HG02610 (cell line): ENCODE measurements around the gene CPSF4L.
"Not testable (repeated sequence)": the region's sequence is repeated elsewhere in the genome, so short reads cannot be mapped to it uniquely, and the experiment has no call there.

Experiments
- ATAC-seq: cut with Tn5 transposase; IDR thresholded peaks from one replicate; pipeline ENCODE4 v1.9.1; 2021; ENCODE audit warnings: mild to moderate bottlenecking, moderate library complexity; ENCODE audit not compliant: unreplicated experiment

The CPSF4L gene

DNA sequence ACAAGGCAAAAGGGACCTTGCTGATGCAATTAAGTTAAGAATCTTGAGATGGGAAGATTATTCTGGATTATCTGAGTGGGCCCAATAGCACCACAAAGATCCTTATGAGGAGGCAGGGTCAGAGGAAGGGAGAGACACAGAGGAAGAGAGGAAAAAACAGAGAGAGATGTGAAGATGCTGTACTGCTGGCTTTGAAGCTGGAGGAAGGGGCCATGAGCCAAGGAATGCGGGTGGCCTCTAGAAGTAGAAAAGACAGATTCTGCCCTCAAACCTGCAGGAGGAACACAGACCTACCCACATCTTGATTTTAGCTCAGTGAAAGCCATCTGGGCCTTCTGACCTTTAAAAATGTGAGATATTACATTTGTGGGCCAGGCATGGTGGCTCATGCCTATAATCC lies 8.1 kb upstream of the CPSF4L start:
- no peak for ATAC-seq

DNA sequence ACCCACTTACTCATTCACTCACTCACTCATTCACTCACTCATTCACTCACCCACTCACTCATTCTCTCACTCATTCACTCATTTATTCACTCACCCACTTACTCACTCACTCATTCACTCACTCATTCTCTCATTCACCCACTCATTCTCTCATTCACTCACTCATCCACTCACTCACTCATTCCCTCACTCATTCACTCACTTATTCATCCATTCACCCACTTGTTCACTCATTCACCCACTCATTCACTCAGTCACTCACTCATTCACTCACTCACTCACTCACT lies 7.6 kb upstream of the CPSF4L start:
- no peak for ATAC-seq

DNA sequence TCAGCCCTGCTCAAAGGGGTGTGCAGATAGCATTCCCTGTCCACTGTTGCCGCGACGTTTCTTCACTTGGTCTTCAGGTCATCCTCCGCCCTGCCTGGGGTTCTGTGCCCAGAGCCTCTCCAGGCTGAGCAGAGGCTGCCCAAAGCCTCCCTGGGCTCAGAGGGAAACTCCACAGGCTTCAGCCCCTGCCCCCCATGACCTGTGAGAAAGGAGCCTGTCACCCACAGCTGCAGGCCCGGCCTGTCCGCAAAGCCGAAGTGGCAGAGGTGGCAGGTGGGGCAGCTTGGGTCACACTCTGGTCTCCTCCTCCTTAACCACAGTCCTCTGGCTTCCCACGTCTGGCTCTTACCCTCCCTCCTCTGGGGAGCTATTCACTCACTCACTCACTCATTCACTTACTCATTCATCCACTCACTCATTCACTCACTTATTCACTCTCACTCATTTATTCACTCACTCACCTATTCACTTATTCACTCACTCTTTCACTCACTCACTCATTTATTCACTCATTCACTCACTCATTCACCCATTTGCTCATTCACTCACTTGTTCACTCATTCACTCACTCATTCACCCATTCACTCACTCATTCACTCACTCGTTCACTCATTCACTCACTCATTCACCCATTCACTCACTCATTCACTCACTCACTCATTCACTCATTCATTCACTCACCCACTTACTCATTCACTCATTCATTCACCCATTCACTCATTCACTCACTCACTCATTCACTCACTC lies 7.1 kb upstream of the CPSF4L start:
- no peak for ATAC-seq

DNA sequence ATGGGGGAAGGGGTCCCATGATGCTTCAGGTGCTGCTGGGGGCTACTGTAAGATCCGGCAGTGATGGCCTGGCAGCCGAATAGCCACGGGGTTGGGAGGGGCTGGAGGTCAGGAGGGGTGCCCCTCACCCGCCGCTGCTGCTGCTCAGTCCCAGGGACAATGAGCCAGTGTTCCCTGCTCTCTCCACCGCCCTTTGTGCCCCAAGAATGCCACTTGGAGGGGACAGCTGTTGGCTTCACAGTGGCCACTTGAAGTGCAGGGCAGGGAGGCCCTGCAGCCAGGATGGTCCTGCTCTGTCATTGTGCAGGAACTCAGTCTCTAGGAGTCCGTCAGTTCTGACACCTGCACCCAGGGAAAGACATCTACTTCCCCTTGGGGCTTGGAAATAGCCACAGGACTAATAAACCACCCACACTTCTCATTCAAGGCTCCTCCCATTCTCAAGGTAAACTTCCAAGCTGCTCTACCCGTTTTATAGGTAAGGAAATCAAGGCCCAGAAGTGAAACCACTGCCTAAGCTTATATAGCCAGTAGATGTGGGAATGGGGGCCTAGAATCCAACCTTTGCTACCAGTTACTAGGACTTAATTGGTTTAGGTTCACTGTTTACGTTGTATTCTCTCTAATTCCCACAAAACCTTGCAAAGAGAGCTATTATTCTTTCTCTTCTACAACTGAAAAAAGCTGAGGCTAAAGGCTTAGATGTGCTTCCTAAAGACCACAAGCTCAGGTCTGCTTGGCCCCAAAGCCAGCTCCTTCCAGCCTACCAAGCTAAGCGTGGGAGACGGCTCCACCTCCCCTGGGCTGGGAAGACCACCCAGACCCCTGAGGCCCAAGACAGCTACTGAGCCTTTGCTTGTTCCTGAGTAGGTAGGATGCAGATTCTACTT lies 6.2 kb upstream of the CPSF4L start:
- no peak for ATAC-seq

DNA sequence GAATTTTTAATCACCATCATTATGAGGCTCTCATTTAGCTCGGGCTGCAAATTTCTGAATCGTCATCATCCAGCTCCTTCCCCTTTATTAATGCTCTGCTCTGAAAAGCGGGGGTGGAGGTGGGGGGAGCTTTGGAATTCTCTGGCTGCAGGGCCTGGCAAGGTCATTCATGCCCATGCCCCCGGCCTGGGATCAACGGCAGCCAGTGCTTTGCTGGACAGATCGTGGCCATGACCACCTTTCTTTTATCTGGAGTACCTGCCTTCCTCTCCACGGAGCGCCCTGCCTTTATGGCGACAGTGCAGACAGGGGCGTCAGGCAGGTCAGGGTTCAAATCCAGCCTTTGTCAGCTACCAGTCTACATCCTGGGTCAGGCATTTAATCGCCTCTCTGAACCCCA lies 5.1 kb upstream of the CPSF4L start:
- ATAC-seq: no peak

DNA sequence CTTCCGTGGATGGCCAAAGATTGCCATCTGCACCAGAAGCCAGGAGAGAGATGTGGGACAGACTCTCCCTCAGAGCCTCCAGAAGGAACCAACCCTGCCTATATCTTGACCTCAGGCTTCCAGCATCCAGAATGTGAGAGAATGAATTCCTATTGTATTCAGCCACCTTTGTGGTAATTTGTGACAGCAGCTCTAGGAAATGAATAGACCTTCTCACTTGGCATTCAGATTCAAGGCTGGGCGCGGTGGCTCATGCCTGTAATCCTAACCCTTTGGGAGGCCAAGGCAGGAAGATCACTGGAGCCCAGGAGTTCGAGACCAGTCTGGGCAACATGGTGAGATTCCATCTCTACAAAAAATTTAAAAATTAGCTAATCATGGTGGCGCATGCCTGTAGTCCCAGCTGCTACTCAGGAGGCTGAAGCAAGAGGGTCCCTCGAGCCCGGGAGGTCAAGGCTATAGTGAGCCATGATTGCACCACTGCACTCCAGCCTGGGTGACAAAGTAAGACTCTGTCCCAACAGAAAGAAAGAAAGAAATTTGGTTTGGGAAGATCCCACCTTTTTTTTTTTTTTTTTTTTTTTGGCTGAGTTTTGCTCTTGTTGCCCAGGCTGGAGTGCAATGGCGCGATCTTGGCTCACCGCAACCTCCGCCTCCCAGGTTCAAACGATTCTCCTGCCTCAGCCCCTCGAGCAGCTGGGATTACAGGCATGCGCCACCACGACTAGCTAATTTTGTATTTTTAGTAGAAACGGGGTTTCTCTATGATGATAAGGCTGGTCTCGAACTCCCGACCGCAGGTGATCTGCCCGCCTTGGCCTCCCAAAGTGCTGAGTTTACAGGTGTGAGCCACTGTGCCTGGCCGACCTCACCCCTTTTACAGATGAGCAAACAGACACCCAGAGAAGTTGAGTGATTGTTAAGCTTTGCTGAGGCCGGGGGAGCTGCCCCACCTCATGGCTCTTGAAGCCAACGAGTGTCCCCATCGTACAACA lies 4.3 kb upstream of the CPSF4L start:
- ATAC-seq: no peak

DNA sequence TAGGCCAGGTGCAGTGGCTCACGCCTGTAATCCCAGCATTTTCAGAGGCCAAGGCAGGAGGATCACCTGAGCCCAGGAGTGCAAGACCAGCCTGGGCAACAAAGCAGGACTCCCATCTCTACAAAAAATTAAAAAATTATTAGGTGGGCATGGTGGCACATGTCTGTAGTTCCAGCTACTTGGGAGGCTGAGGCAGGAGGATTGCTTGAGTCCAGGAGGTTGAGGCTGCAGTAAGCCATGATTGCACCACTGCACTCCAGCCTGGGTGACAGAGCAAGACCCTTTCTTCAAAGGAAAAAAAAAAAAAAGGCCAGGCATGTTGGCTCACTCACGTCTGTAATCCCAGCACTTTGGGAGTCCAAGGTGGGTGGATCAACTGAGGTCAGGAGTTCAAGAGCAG lies 2.8 kb upstream of the CPSF4L start:
- not testable (repeated sequence) for ATAC-seq

DNA sequence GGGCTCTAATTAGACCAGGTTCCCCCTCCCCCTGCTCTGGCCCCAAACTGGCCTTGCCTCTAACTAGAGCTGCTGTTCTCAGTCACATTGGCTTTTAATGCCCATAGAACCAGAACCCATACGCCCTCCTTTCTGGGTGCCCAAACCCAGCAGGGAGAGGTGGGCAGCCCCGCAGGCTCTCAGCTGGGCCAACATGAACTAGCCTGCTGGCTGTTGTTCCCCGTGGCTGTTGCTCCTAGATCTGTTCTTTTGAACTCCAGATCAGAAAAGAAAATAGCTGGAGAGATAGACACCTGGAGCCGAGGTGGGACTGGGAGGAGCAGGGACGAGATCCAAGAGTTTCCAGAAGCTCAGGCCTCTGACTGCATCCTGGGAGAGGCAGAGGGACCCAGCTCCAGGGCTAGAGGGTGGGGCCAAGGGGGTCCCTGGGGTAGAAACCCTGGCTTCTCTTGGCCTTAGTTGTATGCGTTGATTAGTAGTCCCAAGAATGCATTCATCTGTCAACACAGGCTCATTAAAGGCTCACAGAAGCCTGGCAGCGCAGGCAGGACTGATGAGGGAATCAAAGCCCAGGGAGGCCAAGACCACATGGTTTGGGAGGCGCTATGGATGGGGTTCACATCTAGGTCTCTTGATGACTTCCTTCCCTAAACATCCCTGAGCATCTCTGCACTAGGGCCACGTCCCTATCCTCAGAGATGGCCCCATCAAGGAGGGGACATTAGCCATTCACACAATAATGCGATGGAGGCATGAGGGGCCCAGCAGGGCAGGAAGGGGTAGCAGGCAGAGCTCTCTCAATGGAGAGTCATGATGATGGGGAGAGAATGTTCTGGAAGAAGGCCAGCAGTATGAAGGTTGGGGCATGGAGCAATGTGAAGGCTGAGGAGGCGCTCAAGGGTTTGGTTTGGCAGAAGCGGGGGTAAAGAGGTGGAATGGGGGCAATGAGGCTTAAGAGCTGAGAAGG lies 1.3 kb upstream of the CPSF4L start:
- ATAC-seq: no peak

DNA sequence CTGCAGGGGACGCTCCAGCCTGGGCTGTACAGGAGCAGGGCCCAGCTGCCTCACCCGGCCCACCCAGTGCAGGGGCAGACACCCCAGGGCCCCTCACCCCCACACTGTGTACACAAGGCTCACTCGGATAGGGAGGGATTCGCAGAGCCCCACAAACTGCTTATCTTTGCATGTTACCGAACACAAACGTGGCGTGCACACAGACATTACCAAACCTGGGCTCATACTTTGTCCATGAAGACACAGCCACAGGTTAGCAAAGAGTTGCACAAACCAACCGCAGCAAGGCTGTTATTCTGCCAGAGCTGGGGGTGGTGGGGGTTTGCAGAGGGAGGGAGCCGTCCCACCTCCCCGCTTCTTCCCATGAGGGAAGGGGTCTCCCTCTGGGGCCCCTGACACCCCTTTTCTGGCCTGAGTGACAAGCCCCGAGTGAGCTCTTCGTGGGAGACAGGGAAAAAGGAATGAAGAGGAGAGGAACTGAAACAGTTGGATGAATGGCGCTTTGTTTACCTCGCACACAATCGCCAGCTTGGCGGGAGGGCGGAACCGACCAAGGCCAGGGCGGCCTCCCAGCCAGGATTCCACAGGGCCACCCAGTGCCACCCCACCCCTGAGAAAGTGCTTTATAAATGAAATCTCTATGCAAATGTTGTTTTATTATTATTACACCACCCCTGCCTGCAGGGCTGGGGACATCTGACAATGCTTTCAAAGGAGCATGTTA lies 434 bp upstream of the CPSF4L start:
- no peak for ATAC-seq

DNA sequence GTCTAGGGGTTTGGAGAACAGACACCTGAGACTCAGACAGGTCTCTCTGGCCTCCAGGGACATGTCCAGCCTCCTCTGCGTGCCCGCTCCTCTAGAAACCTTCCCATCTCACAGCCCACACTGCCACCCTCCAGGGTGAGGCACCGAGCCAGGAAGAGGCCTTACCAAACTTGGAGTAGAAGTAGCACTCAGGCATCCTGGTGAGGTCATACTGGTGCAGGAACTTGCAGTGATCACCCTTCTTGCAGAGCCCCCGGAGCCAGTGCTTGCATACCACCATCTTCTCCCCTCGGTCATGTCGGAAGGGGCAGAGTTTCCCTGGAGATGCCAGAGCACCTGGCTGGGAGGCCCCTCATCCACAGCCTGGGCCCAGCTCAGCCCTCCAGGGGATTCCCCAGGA lies 4.2 kb downstream of the CPSF4L start:
- ATAC-seq: no peak

DNA sequence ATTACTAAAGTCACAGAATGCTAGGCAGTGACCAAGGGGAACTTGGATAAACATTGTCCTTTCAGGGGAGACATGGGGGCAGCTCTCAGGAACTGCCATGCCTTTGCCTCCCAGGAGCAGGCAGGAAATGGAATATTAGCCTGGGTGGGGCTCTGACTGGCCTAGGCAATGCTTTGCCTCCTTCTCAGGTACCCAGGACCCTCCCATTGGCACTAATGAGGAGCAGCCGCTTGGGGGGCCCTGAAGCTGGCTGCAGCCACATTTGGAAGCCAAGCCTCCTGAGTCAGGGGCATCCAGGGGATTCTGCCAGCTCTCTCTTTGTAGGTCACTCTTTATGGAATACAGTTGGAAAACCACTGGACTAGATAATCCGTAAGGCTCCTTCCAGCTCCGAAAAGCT lies 5.5 kb downstream of the CPSF4L start:
- ATAC-seq: no peak

DNA sequence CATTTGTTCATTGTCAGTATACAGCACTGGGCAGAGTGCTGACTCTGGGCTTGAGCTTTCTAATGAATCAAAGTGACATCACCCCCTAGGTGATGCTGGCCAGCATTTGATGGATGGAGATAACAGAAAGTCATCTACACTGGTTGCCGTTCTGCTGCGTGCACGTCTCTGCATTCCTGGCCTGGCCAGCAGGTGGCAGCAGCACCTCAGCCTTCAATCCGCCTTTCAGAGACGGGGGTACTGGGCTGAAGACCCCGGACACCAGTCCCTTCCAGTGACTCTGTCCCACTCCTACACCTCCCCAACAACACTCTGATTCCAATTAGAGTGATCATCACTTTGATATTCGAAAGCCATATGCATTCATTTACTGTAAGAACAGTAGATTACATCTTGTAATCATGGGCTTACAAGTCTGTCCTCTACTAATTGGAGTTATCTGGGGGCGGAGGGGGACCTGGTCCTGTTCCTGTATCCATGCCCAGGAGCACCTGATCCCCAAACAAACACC lies 6.0 kb downstream of the CPSF4L start:
- no peak for ATAC-seq

DNA sequence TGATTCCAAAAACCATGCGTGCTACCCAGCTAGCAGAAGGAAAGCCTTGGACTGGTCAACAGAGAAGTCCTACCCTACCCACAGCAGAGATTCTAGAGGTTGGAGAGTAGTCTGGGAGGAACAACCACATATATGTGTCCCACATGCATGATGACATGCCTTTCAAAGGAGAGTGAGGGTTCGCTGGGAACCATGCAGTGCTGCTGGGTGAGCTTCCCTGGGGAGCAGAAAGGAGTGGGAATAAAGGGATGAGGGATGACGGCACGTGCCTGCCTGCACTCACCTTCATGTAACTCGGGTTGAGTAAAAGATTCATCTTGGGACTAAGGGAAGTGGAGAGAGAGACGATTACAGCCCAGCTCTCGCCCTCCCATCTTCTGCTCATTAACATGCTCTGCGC lies 9.8 kb downstream of the CPSF4L start:
- ATAC-seq: no peak

DNA sequence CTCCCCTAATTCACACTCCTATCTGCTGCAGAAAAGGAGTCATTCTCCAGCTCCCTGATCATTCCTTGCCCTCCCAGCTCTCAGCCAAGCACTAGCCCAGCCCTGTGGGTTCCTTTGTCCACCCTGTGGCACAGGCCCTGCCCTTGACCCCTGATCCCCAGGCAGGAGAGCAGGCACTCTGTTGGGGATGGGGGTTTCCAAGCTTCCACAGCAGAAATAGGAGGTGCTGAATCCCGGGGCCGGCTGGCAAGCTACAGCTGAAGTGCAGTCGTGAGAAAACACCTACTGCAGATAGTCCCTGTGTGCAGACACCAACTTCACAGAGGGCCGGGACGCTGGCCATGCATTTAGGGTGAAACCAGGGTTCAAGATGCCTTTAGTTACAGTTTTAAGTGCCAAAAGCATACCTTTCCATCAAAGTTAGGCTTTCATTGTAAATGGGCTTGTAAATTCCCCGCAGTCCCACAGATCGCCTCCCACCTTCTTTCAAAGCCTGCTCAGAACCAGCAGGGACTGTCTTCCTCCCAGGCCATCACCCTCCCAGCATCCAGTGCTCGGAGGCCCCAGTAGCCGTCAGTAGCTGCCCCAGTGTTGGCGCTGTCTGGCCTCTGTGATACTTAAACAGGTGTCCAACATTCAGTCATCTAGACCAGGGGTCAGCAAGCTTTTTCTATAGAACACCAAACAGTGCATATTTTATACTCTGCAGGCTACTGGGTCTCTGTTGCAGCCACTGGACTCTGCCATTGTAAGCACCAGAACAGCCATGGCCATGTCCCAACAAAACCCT lies 10.6 kb downstream of the CPSF4L start:
- no peak for ATAC-seq

DNA sequence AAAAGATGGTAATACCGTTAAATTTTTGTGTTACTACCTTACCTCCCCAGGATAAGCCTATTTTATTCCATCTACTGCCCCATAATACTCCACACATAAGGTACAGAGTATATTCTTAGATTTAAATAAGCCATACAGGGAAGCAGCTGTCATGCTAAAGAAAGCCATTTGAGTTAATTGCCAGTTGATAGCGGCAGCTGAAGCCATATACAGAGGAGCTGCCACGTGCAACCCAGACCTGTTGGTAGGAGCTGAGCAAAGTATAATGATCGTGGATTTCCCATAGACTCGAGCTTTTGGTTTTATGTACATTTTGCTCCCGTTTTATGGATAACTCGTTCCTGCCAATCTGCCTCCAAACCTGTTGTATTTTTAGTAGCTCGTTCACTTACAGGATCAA lies 12.0 kb downstream of the CPSF4L start:
- no peak for ATAC-seq

DNA sequence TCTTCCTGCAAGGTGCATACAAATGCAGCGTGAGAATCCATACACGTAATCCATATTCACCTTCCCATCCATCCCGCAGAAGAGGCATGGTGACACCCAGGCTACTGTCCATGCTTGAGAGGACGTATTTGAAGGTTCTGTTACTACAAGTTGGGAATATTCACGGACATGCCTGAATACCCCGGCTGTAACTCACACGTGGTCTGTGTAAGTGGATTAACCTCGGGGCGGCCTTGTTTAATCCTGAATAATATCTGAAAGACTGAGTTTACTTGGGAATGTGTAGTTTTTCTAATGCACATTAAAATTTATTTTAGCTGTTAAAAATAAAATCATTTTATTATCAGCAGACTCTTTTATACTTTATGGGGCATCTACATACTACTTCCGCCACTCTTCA lies 13.1 kb downstream of the CPSF4L start:
- ATAC-seq: no peak

DNA sequence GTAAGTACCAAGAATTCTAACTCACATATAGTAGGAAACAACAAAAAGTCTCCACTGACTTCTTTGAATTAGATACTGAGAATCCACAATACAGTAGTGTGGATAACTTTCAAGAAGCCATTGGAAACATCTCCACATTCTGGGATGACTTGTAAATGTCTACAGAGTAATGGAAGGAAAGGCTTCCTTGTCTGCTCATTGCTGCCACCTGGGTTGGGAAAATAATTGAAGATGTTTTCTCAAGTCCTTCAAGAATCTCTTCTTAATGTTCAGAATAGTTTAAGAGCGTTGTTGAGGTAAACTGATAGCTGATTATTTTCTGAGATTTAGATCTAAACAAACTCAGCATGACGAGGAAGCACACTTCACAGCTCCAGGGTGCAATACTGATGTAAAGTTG lies 14.0 kb downstream of the CPSF4L start:
- no peak for ATAC-seq

DNA sequence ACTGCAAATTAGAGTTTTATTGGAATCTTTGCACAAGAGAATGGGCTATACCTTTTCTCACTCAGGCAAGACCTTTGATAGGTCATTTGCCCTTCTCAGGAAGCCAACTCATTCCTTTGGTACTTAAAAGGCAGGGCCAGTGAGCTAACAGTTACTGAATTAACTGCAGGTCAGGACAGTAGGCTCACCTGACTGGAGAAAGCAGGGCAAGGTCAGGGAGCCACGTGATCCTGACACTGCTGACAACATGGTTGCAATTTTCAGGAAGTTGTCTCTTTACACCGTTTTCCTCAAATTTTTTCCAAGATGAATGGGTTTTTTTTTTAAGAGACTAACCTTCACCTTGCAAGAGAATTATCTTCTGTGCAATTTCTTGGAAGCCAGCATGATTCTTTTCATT lies 21.1 kb downstream of the CPSF4L start:
- no peak for ATAC-seq

DNA sequence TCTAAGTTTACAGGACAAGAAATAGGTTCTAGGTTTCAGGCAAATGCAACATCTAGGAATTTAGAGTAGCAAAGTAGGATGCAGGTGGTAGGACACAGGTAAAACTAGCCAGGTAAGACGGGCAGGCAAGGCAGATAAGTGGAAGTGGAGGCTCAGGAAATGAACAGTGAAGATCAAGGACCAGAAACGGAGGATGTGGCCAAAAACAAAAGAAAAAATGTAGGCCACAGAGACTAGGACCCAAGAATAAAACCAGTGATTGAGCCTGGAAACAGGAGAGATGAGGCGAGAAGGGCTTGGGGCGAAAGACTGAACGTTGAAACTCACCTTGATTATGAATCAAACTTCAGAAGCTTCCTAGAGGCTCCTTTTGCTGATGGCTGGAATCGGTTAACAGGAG lies 24.0 kb downstream of the CPSF4L start:
- ATAC-seq: no peak
